ENCODE results near the gene AKR1B15.
"Not testable (repeated sequence)": the region's sequence is repeated elsewhere in the genome, so short reads cannot be mapped to it uniquely, and the experiment has no call there.

The AKR1B15 gene

GRCh38 chr7:134548877-134549276, at the start of gene AKR1B15:
Gene AKR1B15, plus strand, starts transcription at chr7:134549110. Its CDS starts 15,510 bp downstream, at chr7:134564620.
- peak; percentile 50 for DNase-seq (ENCODE audit: low read depth)

GRCh38 chr7:134500406-134500805, 48.5 kb upstream of the AKR1B15 start:
- no peak for DNase-seq (ENCODE audit: low read depth)

- no peak for DNase-seq (ENCODE audit: low read depth)
Measured at GRCh38 chr7:134500982-134501381, 47.9 kb upstream of the AKR1B15 start.

- peak; percentile 69 for DNase-seq (ENCODE audit: low read depth)
Measured at GRCh38 chr7:134502463-134503371, 46.2 kb upstream of the AKR1B15 start.

- DNase-seq (ENCODE audit: low read depth), result no peak
Measured at GRCh38 chr7:134504660-134505164, 44.2 kb upstream of the AKR1B15 start.

- no peak for DNase-seq (ENCODE audit: low read depth)
Measured at GRCh38 chr7:134505856-134506255, 43.1 kb upstream of the AKR1B15 start.

- DNase-seq (ENCODE audit: low read depth), result no peak
Measured at GRCh38 chr7:134509010-134509409, 39.9 kb upstream of the AKR1B15 start.

- DNase-seq (ENCODE audit: low read depth), result peak; percentile 49
Measured at GRCh38 chr7:134510646-134511045, 38.3 kb upstream of the AKR1B15 start.

- DNase-seq (ENCODE audit: low read depth), result no peak
Measured at GRCh38 chr7:134512271-134512670, 36.6 kb upstream of the AKR1B15 start.

- DNase-seq (ENCODE audit: low read depth), result peak; percentile 53
Measured at GRCh38 chr7:134513169-134513752, 35.6 kb upstream of the AKR1B15 start.

GRCh38 chr7:134514106-134514505, 34.8 kb upstream of the AKR1B15 start:
- no peak for DNase-seq (ENCODE audit: low read depth)

- peak; percentile 71 for DNase-seq (ENCODE audit: low read depth)
Measured at GRCh38 chr7:134514663-134515062, 34.2 kb upstream of the AKR1B15 start.

- DNase-seq (ENCODE audit: low read depth), result peak; percentile 70
Measured at GRCh38 chr7:134515569-134516468, 33.1 kb upstream of the AKR1B15 start.

- peak; percentile 12 for DNase-seq (ENCODE audit: low read depth)
Measured at GRCh38 chr7:134520130-134520529, 28.8 kb upstream of the AKR1B15 start.

GRCh38 chr7:134522601-134523000, 26.3 kb upstream of the AKR1B15 start:
- no peak for DNase-seq (ENCODE audit: low read depth)

GRCh38 chr7:134525449-134525848, 23.5 kb upstream of the AKR1B15 start:
- DNase-seq (ENCODE audit: low read depth), result not testable (repeated sequence)

- not testable (repeated sequence) for DNase-seq (ENCODE audit: low read depth)
Measured at GRCh38 chr7:134526552-134527248, 22.2 kb upstream of the AKR1B15 start.

- DNase-seq (ENCODE audit: low read depth), result peak; percentile 59
Measured at GRCh38 chr7:134527979-134528371, 20.9 kb upstream of the AKR1B15 start.

GRCh38 chr7:134528749-134529148, 20.2 kb upstream of the AKR1B15 start:
- DNase-seq (ENCODE audit: low read depth), result no peak

GRCh38 chr7:134530460-134530859, 18.4 kb upstream of the AKR1B15 start:
- no peak for DNase-seq (ENCODE audit: low read depth)

GRCh38 chr7:134532180-134532953, 16.5 kb upstream of the AKR1B15 start:
- peak; percentile 15 for DNase-seq (ENCODE audit: low read depth)

Measured in amniotic epithelial cell (primary cell).